Measurements from ENCODE around the gene MYO15A.

DNA sequence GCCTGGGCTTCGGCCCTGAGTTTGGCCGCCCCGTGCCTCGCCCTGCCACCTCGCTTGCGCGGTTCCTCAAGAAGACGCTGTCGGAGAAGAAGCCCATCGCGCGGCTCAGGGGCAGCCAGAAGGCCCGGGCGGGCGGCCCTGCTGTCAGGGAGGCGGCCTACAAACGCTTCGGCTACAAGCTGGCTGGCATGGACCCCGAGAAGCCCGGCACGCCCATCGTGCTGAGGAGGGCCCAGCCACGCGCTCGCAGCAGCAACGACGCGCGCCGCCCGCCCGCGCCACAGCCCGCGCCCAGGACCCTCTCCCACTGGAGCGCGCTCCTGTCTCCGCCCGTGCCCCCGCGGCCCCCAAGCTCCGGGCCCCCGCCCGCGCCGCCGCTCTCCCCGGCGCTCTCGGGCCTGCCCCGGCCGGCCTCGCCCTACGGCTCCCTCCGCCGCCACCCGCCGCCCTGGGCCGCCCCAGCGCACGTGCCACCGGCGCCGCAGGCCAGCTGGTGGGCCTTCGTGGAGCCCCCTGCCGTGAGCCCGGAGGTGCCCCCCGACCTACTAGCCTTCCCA, 12.0 kb downstream of the MYO15A start:
- TF ChIP-seq POLR2AphosphoS5 (IDR thresholded peaks at IDR 0.05), result no peak
- TF ChIP-seq, protein P1, sequence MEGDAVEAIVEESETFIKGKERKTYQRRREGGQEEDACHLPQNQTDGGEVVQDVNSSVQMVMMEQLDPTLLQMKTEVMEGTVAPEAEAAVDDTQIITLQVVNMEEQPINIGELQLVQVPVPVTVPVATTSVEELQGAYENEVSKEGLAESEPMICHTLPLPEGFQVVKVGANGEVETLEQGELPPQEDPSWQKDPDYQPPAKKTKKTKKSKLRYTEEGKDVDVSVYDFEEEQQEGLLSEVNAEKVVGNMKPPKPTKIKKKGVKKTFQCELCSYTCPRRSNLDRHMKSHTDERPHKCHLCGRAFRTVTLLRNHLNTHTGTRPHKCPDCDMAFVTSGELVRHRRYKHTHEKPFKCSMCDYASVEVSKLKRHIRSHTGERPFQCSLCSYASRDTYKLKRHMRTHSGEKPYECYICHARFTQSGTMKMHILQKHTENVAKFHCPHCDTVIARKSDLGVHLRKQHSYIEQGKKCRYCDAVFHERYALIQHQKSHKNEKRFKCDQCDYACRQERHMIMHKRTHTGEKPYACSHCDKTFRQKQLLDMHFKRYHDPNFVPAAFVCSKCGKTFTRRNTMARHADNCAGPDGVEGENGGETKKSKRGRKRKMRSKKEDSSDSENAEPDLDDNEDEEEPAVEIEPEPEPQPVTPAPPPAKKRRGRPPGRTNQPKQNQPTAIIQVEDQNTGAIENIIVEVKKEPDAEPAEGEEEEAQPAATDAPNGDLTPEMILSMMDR (IDR thresholded peaks at IDR 0.05), result no peak
